Natural killer cell (primary cell): ENCODE data around the gene LRRC49. TPM values are rescaled to one million over a fixed set of nuclear protein-coding genes. Genes with fewer than 3 reads are reported as not detected.

ENCODE experiments used
- ATAC-seq, 3 donors: fragments of 150-1000 bp in 2 of 3; fragments of 200-7000 bp in 1 of 3; cut with Tn5 transposase; 1 replicate in 1 of 3; 2 replicates in 2 of 3; pipeline ENCODE4 v1.10.0; 2021; ENCODE audit warnings: mild to moderate bottlenecking in 2 of 3, moderate library complexity in 2 of 3
- DNase-seq, 2 donors: peaks; one replicate each; pipeline versions ENCODE4 v3.0.0 to v3.0.0-alpha.2; 2013 to 2021; ENCODE audit warnings: mixed read lengths in 1 of 2
- H3K27ac ChIP-seq: one replicate; pipeline ENCODE4 v1.5.1; 2013; ENCODE audit warnings: mild to moderate bottlenecking, low read length
- H3K27me3 ChIP-seq: one replicate; pipeline ENCODE4 v1.6.1; 2013; ENCODE audit warnings: low read length; ENCODE audit not compliant: control insufficient read depth, insufficient read depth
- H3K36me3 ChIP-seq: one replicate; pipeline ENCODE4 v1.6.1; 2013; ENCODE audit warnings: low read length; ENCODE audit not compliant: control insufficient read depth, insufficient read depth
- H3K4me1 ChIP-seq: one replicate; pipeline ENCODE4 v1.6.1; 2013; ENCODE audit warnings: low read length; ENCODE audit not compliant: control insufficient read depth, insufficient read depth
- H3K4me3 ChIP-seq: one replicate; pipeline ENCODE4 v1.5.1; 2013; ENCODE audit warnings: low read length
- H3K9me3 ChIP-seq: one replicate; pipeline ENCODE4 v1.6.1; 2013; ENCODE audit warnings: low read length; ENCODE audit not compliant: control insufficient read depth, insufficient read depth
- H3K27ac Mint-ChIP-seq, 2 donors: one replicate each; pipeline ENCODE4 v1.8.0; 2022; ENCODE audit warnings: mild to moderate bottlenecking in 2 of 2, mixed read lengths in 2 of 2, moderate library complexity in 1 of 2
- H3K27me3 Mint-ChIP-seq, 2 donors: one replicate each; pipeline ENCODE4 v1.8.0; 2022; ENCODE audit warnings: low read depth in 2 of 2, mixed read lengths in 2 of 2
- H3K36me3 Mint-ChIP-seq: one replicate; pipeline ENCODE4 v1.8.0; 2022; ENCODE audit warnings: mixed read lengths
- H3K4me1 Mint-ChIP-seq, 2 donors: one replicate each; pipeline ENCODE4 v1.8.0; 2022; ENCODE audit warnings: mixed read lengths in 2 of 2
- H3K4me3 Mint-ChIP-seq: one replicate; pipeline ENCODE4 v1.8.0; 2022; ENCODE audit warnings: mild to moderate bottlenecking, moderate library complexity, mixed read lengths
- H3K9me3 Mint-ChIP-seq, 2 donors: one replicate each; pipeline ENCODE4 v1.8.0; 2022; ENCODE audit warnings: mixed read lengths in 2 of 2
- CTCF ChIP-seq: fragments of 200-600 bp; IDR thresholded peaks from one replicate; pipeline ENCODE4 v1.8.0; 2022; ENCODE audit warnings: antibody characterized with exemption
- WGBS: methylation state at CpG from one replicate; pipeline ENCODE4 v1.1.7; 2013; ENCODE audit warnings: missing lambda C conversion rate; ENCODE audit not compliant: insufficient coverage; 5-methylcytosine and 5-hydroxymethylcytosine counted together
- intact Hi-C: fragments of 100-400 bp; cut with micrococcal nuclease; formaldehyde crosslinking; loops from one replicate; pipeline ENCODE4 v1.14.2; 2022
- total RNA-seq, 4 donors: library from RNA; stranded (reverse); fragments of 120-200 nt in 1 of 4; gene quantifications; one replicate each; pipeline versions ENCODE4 v1.2.3 to v1.2.4, GENCODE V29; 2013 to 2022

Gene LRRC49
- total RNA-seq, 3 donors from 2014 or later (not counting 1 experiment from before 2014, with no cell fraction given), result 0.14 to 0.38 TPM; not detected in 1

- Histone ChIP-seq H3K4me3 (no peak overlapping the region), H3K4me1 (no peaks in the 10 kb centered on the region), H3K9me3 (no peaks in the 10 kb centered on the region), H3K36me3 (no peaks in the 10 kb centered on the region), H3K27me3 (no peaks in the 10 kb centered on the region), H3K27ac (no peak overlapping the region)
- Mint-ChIP-seq H3K4me3 (no peak overlapping the region), H3K36me3 (no peaks in the 10 kb centered on the region), H3K27ac (no peak overlapping the region), H3K9me3 (peaks cover 0 to 3% of the 10 kb centered on the region in 2 donors), H3K27me3 (peaks cover 19 to 35% of the 10 kb centered on the region in 2 donors), H3K4me1 (no peaks in the 10 kb centered on the region)
- no peak for TF ChIP-seq CTCF
- DNase-seq (no peak), ATAC-seq (no peak)
- intact Hi-C loops, result no loop called here
- WGBS, result 67% methylated on average over 1 of the region's 1 CpG
Measured at GRCh38 chr15:71080705-71081104, 188.1 kb downstream of the LRRC49 start.

DNA sequence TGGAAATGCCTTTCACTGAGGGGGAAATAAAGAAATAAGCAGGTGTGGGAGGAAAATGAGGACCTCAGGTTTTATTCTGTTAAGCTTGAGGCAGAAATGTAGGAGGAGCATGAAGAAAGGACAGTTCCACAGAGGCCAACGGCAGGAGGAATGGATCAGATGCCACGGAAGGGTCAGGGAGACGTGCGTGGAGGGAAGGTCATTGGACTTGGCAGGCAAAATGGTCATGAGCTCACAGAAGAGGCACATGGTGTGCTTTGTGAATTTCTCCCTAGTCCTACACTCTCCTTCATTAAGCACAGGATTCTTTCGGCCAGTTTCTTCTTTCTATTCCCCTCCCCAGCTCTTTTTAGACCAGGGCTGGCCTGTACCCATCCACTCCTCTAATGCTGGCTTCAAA lies 190.2 kb downstream of the LRRC49 start:
- H3K4me1 ChIP-seq, result no peaks in the 10 kb centered on the region
- WGBS, result 90% methylated on average over 5 of the region's 5 CpGs
- H3K27me3 Mint-ChIP-seq, result peaks cover 16 to 53% of the 10 kb centered on the region in 2 donors

DNA sequence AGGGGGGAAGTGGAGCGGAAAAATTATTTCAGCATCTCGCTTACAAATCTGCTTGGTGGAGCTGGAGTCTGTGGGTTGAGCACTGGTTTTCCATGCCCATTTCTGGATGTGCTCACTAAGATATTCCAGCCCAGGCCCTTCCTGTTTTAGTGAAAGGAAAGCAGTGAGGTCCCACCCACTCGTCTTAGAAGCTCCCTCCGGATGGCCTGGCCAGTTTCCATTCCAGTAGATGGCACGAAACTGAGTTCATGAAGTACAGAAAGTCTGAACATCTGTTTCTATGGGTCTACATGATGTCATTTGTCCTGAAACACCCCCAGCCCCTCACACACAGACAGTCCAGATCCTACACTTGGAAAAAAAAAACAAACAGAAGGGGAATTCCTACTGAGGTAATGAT lies 190.7 kb downstream of the LRRC49 start:
- no peak overlapping the region for H3K4me3 ChIP-seq
- peaks cover 0 to 2% of the 10 kb centered on the region in 2 donors for H3K9me3 Mint-ChIP-seq
- H3K9me3 ChIP-seq, result no peaks in the 10 kb centered on the region
- ATAC-seq, result no peak
- TF ChIP-seq CTCF, result no peak
- no peak overlapping the region for H3K4me3 Mint-ChIP-seq
- no peaks in the 10 kb centered on the region for H3K4me1 Mint-ChIP-seq
- no peak for DNase-seq
- no peaks in the 10 kb centered on the region for H3K36me3 ChIP-seq
- no peaks in the 10 kb centered on the region for H3K36me3 Mint-ChIP-seq
- H3K27ac ChIP-seq, result no peak overlapping the region
- intact Hi-C loops, result no loop called here
- no peak overlapping the region for H3K27ac Mint-ChIP-seq
- peaks cover 15 to 54% of the 10 kb centered on the region in 2 donors for H3K27me3 Mint-ChIP-seq
- no peaks in the 10 kb centered on the region for H3K27me3 ChIP-seq
- WGBS, result 74% methylated on average over 5 of the region's 5 CpGs
- H3K4me1 ChIP-seq, result no peaks in the 10 kb centered on the region

More for the DNA sequence above, 190.2 kb downstream of the LRRC49 start:
- Histone ChIP-seq H3K27ac (no peak overlapping the region), H3K27me3 (no peaks in the 10 kb centered on the region), H3K4me3 (no peak overlapping the region), H3K36me3 (no peaks in the 10 kb centered on the region), H3K9me3 (no peaks in the 10 kb centered on the region)
- H3K4me3 Mint-ChIP-seq, result no peak overlapping the region
- H3K9me3 Mint-ChIP-seq, result peaks cover 0 to 3% of the 10 kb centered on the region in 2 donors
- ATAC-seq, result no peak
- intact Hi-C loops, result no loop called here
- TF ChIP-seq CTCF, result no peak
- no peaks in the 10 kb centered on the region for H3K36me3 Mint-ChIP-seq
- no peaks in the 10 kb centered on the region for H3K4me1 Mint-ChIP-seq
- H3K27ac Mint-ChIP-seq, result no peak overlapping the region
- no peak for DNase-seq

DNA sequence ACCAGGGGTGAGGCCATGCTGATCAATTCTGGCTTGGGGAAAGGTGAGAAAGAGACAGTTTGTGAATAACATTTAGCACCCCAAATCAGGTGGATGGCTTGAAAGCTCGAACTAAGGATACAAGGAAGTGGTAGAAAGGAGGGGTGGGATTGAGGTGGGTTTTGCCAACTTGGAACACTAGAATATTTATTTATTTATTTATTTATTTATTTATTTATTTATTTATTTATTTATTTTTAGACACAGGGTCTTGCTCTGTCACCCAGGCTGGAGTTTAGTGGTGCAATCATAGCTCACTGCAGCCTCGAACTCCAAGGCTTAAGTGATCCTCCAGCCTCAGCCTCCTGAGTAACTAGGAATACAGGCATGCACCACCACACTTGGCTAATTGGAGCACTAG lies 191.6 kb downstream of the LRRC49 start:
- intact Hi-C loops, result no loop called here
- Histone ChIP-seq H3K9me3 (no peaks in the 10 kb centered on the region), H3K27me3 (no peaks in the 10 kb centered on the region), H3K4me1 (no peaks in the 10 kb centered on the region), H3K4me3 (no peak overlapping the region), H3K36me3 (no peaks in the 10 kb centered on the region), H3K27ac (no peak overlapping the region)
- DNase-seq, result no peak
- no peak for ATAC-seq
- Mint-ChIP-seq H3K9me3 (no peaks in the 10 kb centered on the region), H3K4me3 (no peak overlapping the region), H3K36me3 (no peaks in the 10 kb centered on the region), H3K4me1 (no peaks in the 10 kb centered on the region), H3K27me3 (peaks cover 12 to 45% of the 10 kb centered on the region in 2 donors), H3K27ac (no peak overlapping the region)
- TF ChIP-seq CTCF, result no peak
- WGBS, result 80% methylated on average over 1 of the region's 2 CpGs
